HepG2 (cell line): ENCODE data around the gene TLN1. TPM values are rescaled to one million over a fixed set of nuclear protein-coding genes. Genes with fewer than 3 reads are reported as not detected.

Experiments used
- ARNT ChIP-seq: fragments of 450-650 bp; IDR thresholded peaks from 2 replicates; pipeline ENCODE4 v1.6.1; 2017
- ATF7-NPFF ChIP-seq: sonication (generic); formaldehyde crosslinking; IDR thresholded peaks from 2 replicates; pipeline ENCODE4 v1.8.1; 2023; ENCODE audit warnings: mild to moderate bottlenecking, low read depth, missing genetic modification reagents, moderate library complexity
- CC2D1A ChIP-seq: sonication (generic); formaldehyde crosslinking; IDR thresholded peaks from 2 replicates; pipeline ENCODE4 v1.8.1; 2023; ENCODE audit warnings: mild to moderate bottlenecking, missing genetic modification reagents
- CCAR2 ChIP-seq: fragments of 200-400 bp; formaldehyde crosslinking; optimal IDR thresholded peaks from 2 replicates; pipeline ENCODE3; 2018; ENCODE audit warnings: low read depth, mild to moderate bottlenecking, low read length, moderate library complexity
- CREM ChIP-seq, 2 experiments: sonication (generic) in 1 of 2; formaldehyde crosslinking in 1 of 2; IDR thresholded peaks; 2 replicates each; pipeline versions ENCODE4 v1.4.0 to v1.6.1; 2016 to 2020; ENCODE audit warnings: antibody characterized with exemption in 1 of 2, mild to moderate bottlenecking in 1 of 2, missing genetic modification reagents in 1 of 2
- MNT ChIP-seq: fragments of 450-650 bp; IDR thresholded peaks from 2 replicates; pipeline ENCODE4 v1.6.1; 2016
- NAIF1 ChIP-seq: sonication (generic); formaldehyde crosslinking; IDR thresholded peaks from 2 replicates; pipeline ENCODE4 v1.5.0; 2020; ENCODE audit warnings: mild to moderate bottlenecking, missing genetic modification reagents, borderline replicate concordance
- NKX3-1 ChIP-seq: sonication (generic); formaldehyde crosslinking; IDR thresholded peaks from 2 replicates; pipeline ENCODE4 v1.5.0; 2020; ENCODE audit warnings: missing genetic modification reagents
- PATZ1 ChIP-seq: sonication (generic); formaldehyde crosslinking; IDR thresholded peaks from 2 replicates; pipeline ENCODE4 v1.4.0; 2020; ENCODE audit warnings: missing genetic modification reagents
- PLRG1 ChIP-seq: fragments of 450-650 bp; conservative IDR thresholded peaks from 2 replicates; pipeline ENCODE4 v1.6.1; 2016
- PRDM10 ChIP-seq: sonication (generic); formaldehyde crosslinking; IDR thresholded peaks from 2 replicates; pipeline ENCODE4 v1.4.0; 2020; ENCODE audit warnings: low read depth, missing genetic modification reagents
- SAFB2 ChIP-seq: sonication (generic); formaldehyde crosslinking; IDR thresholded peaks from 2 replicates; pipeline ENCODE4 v1.5.1; 2020; ENCODE audit warnings: missing genetic modification reagents, low read depth, mild to moderate bottlenecking, borderline replicate concordance
- SMARCC2 ChIP-seq: fragments of 450-650 bp; IDR thresholded peaks from 2 replicates; pipeline ENCODE4 v1.6.1; 2017; ENCODE audit warnings: antibody characterized with exemption, mild to moderate bottlenecking
- SP1 ChIP-seq, 2 experiments: fragments of 450-650 bp in 1 of 2; sonication (generic) in 1 of 2; formaldehyde crosslinking in 1 of 2; IDR thresholded peaks; 2 replicates each; pipeline versions ENCODE4 v1.4.0 to v1.6.1; 2016 to 2020; ENCODE audit warnings: missing genetic modification reagents in 1 of 2
- ZNF160 ChIP-seq: sonication (generic); formaldehyde crosslinking; IDR thresholded peaks from 2 replicates; pipeline ENCODE4 v1.8.0; 2022; ENCODE audit warnings: mild to moderate bottlenecking, inconsistent platforms, missing genetic modification reagents
- ZNF576 ChIP-seq: sonication (generic); formaldehyde crosslinking; IDR thresholded peaks from 2 replicates; pipeline ENCODE4 v1.4.0; 2020; ENCODE audit warnings: mild to moderate bottlenecking, missing genetic modification reagents
- ZNF589 ChIP-seq: sonication (generic); formaldehyde crosslinking; conservative IDR thresholded peaks from 2 replicates; pipeline ENCODE4 v1.8.0; 2022; ENCODE audit warnings: mild to moderate bottlenecking, moderate library complexity, missing genetic modification reagents
- ZNF607 ChIP-seq: sonication (generic); formaldehyde crosslinking; IDR thresholded peaks from 2 replicates; pipeline ENCODE4 v1.5.1; 2020; ENCODE audit warnings: missing genetic modification reagents, mild to moderate bottlenecking, borderline replicate concordance
- ZNF639 ChIP-seq: conservative IDR thresholded peaks from 2 replicates; pipeline ENCODE4 v1.6.1; 2018; ENCODE audit warnings: missing genetic modification reagents
- ZNF737 ChIP-seq: sonication (generic); formaldehyde crosslinking; IDR thresholded peaks from 2 replicates; pipeline ENCODE4 v1.5.0; 2020; ENCODE audit warnings: missing genetic modification reagents, mild to moderate bottlenecking, borderline replicate concordance
- polyA plus RNA-seq, 8 experiments: library from polyadenylated mRNA; depleted of rRNA in 3 of 8; stranded (reverse) in 7 of 8; unstranded in 1 of 8; fragments of >200 nt; fragmentation: Illumina TruSeq in 4 of 8; extraction: Trizol in 4 of 8; gene quantifications; 2 replicates each; pipeline versions ENCODE4 v1.2.1 to v1.2.3, GENCODE V29; 2011 to 2016; ENCODE audit warnings: low read depth in 4 of 8, missing spikeins in 1 of 8, mixed read lengths in 1 of 8; ENCODE audit not compliant: insufficient read depth in 1 of 8
- total RNA-seq, 5 experiments: library from RNA; depleted of rRNA; stranded (reverse); fragments of >200 nt; fragmentation: Illumina TruSeq; extraction: Trizol; gene quantifications; 2 replicates each; pipeline ENCODE4 v1.2.3, GENCODE V29; 2016; ENCODE audit warnings: low read depth in 1 of 5

Gene TLN1
- total and polyA plus RNA-seq, 2 of the 13 experiments (the other 11 are each of a cell fraction or from before 2014, with no cell fraction given) = 35.2 to 51.8 TPM

GRCh38 chr9:35690614-35691333, 41.2 kb downstream of the TLN1 start (continued):
- no peak for TF ChIP-seq ZNF639 (CRISPR knock-in tag)
- no peak for TF ChIP-seq ZNF737 (CRISPR knock-in tag)
- TF ChIP-seq NKX3-1 (CRISPR knock-in tag) = no peak
- no peak for TF ChIP-seq PLRG1
- no peak for TF ChIP-seq CREM (IDR thresholded peaks at IDR 0.05)
- TF ChIP-seq CREM (CRISPR knock-in tag; IDR thresholded peaks at IDR 0.05) = no peak
- TF ChIP-seq ZNF589 = no peak
- no peak for TF ChIP-seq ZNF576 (CRISPR knock-in tag)
- TF ChIP-seq SMARCC2 = no peak
- TF ChIP-seq ZNF607 (CRISPR knock-in tag) = no peak
- peak; percentile 96 for TF ChIP-seq PATZ1 (CRISPR knock-in tag)
- no peak for TF ChIP-seq CC2D1A
- TF ChIP-seq SAFB2 (CRISPR knock-in tag) = no peak
- TF ChIP-seq SP1 (IDR thresholded peaks at IDR 0.05) = no peak
- TF ChIP-seq SP1 (CRISPR knock-in tag; IDR thresholded peaks at IDR 0.05) = no peak
- 0 out of 2 replicates have a peak, but pooled peaks have one; percentile 21 for TF ChIP-seq ZNF160 (CRISPR knock-in tag)
- TF ChIP-seq PRDM10 (CRISPR knock-in tag) = 0 out of 2 replicates have a peak, but pooled peaks have one; percentile 14
- TF ChIP-seq ATF7-NPFF = no peak
- TF ChIP-seq ARNT = no peak
- TF ChIP-seq MNT = no peak
- TF ChIP-seq NAIF1 (CRISPR knock-in tag) = no peak
- no peak for TF ChIP-seq CCAR2
